Measurements from ENCODE around the gene NCBP3.

GRCh38 chr17:3768769-3769168 lies 77.3 kb downstream of the NCBP3 start:
- TF ChIP-seq CTCF (IDR thresholded peaks at IDR 0.05) (no peak), ZFX (IDR thresholded peaks at IDR 0.05; ENCODE audit: borderline replicate concordance) (no peak)

Measured in 22Rv1 (cell line).